ENCODE data around the gene RBM20.

The RBM20 gene

GRCh38 chr10:110818311-110819256 is 174.4 kb downstream of the RBM20 start:
- DNase-seq, result no peak

DNA sequence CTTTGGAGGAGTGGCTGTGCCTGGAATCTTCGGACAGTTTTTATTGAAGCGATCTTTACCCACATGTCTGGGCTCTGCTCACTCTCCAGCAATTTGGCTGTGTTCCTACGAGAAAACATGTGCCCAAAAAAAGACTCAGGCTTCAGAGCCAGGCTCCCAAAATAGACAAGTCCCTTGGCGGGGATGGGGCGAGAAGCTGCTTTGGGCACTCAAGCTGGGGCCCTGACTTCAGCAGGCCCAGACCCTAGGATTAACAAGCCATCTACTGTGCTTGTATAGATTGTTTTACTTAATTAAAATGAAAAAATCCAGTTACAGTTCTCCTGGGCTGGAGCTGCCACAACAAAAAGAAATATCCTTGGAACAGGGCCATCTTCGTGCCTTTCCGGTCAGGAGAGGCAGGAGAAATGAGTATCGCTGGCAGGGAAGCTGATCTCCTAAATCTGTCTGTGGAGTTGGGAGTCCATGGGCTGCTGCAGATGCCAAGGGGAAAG is 176.2 kb downstream of the RBM20 start:
- no peak for DNase-seq

DNA sequence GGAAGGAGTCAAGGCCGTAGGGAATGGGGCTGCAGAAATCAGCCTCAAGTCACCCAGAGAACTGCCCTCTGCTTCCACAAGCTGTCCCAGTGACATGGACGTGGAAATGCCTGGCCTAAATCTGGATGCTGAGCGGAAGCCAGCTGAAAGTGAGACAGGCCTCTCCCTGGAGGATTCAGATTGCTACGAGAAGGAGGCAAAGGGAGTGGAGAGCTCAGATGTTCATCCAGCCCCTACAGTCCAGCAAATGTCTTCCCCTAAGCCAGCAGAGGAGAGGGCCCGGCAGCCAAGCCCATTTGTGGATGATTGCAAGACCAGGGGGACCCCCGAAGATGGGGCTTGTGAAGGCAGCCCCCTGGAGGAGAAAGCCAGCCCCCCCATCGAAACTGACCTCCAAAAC is 177.4 kb downstream of the RBM20 start:
- no peak for DNase-seq

- no peak for DNase-seq
These were observed 178.0 kb downstream of the RBM20 start for GRCh38 chr10:110822035-110822711.

DNA sequence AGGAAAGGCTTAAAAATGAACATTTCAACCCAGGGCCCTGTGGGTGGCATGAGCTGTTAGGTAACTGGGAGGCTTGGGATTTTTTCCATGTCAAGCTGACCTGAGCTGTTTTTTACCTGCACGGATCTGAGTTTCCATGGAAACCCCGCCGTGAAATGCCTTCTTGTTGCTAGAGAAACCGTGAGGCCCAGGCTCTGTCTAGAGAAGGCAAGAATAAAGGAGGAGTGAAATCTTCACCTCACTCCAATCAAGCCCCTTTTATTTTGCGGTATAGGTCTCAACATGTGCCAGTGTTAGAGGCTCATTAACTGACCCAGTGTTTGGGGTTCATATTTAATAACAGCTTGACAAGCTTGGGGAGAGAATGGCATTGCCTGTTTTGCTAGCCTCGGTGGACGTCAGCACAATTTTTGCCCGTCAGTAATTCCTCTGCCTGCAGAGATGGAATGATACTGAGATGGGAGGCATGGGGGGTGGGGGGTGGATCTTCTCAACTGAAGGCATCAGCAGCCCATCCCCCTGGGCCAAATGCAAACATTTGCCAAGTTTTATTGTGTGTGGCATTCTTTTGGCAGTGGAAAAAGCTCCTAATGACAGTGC is 178.7 kb downstream of the RBM20 start:
- DNase-seq, result no peak

DNA sequence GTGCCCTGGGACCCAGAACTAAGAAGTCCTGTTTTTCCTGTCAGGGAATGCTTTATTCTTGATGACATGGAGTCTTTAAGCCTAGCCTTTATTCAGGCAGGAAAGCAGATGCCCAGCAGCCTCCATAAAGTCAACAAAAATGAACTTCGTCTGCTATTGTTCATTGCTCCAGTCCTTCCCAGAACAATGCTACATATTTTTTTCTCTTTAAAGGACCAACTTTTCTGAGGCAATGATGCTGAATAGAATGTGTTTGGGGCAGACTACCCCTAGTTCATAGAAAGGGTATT is 180.0 kb downstream of the RBM20 start:
- no peak for DNase-seq

- no peak for DNase-seq
These were observed 180.5 kb downstream of the RBM20 start for GRCh38 chr10:110824660-110825059.

DNA sequence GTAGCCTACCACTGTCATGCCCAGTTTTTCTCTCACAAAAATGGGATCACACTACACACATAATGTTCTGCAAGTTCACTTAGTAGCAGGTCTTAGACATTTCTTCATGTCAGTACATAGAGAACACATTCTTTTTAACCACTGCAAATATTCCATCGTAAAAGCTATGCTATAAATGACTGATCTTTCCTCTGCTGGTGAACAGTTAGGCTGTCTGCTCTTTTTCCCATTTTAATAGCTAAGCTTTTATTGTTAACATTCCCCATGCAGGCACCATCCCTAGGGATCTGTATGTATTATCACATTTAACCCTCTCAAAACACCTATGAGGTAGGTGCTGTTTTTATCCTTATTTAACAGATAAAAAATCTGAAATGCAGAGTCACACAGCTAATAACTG is 181.4 kb downstream of the RBM20 start:
- no peak for DNase-seq

- DNase-seq, result no peak
These were observed 183.3 kb downstream of the RBM20 start for GRCh38 chr10:110827410-110827809.

- DNase-seq, result no peak
These were observed 183.7 kb downstream of the RBM20 start for GRCh38 chr10:110827875-110828274.

DNA sequence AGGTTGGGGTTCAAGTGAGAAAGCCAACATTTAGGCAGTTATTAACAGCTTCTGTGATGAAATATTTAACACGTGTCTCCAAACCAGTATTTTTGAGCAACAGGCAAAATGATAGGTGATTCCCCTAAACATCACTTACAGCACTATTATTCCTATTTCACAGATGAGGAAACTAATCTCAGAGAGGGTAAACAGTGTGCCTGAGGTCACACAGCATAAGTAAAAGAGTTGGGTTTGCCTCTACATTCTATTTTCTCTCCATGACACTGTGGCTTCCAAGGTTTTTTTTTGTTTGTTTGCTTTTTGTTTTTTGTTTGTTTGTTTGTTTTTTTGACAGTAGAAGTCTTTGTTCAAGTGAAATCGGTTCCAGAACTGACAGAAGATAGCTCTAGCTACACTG is 184.4 kb downstream of the RBM20 start:
- DNase-seq, result no peak

- no peak for DNase-seq
These were observed 185.7 kb downstream of the RBM20 start for GRCh38 chr10:110829721-110830410.

DNA sequence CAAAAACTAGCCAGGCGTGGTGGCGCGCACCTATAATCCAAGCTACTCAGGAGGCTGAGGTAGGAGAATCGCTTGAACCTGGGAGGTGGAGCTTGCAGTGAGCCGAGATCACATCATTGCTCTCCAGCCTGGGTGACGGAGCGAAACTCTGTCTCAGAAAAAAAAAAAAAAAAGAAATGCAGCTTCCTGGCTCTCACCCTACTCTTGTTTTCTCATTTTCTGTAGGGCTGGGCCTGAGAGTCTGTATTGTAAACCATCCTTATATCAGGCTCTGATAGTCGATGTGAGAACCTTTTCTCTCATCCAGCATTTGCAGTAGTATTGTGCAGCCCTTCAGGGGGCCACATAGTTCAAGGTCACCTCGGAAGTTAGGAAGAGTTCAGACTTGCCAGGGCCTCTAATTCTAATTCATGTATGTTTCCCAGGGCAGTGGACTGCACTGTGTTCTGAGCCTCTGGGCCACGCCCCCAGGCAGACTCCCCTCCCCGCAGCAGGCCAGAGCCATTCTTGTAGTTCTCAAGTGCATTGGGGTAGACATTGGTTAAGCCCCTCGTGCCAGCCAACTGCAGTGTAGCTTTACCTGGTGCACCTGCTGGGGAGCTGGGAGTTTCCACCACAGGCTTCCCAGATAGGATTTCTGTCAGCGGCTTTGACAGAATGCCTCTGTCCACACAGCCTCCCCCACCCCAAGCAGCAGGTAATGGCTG is 189.3 kb downstream of the RBM20 start:
- DNase-seq, result no peak

DNA sequence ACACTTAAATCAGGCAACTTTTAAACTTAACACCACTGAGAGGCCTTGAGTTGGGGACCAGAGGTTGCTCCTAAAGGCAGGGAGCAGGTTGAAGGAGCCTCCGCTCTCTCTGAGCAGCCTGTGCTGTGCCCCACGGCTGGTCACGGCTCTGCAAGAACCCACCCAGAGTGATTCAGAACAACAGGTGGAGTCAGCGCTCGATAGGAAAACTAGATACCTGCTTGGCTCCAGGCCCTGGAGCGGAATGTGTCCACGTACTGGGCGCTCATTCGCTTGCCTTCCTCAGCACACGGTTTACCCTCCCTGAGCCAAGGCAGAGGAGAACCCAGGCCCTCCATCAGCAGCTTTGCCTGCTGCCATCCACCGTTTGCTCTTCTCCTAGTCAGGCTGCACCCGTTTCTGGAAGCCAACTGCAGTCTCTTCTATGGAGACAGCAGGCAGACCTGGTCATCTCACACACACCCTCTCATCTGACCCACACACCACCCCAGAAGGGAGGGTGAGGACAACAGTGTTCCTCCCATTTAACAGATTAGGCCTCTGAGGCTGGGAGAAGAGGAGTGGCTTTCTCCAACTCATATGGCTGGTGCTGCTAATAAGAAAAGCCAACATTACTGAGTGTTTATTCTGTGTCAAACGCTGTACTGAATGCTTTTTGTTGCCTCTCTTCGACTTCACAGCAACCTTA is 189.9 kb downstream of the RBM20 start:
- no peak for DNase-seq

GRCh38 chr10:110834629-110835301 is 190.6 kb downstream of the RBM20 start:
- peak; percentile 41 for DNase-seq

DNA sequence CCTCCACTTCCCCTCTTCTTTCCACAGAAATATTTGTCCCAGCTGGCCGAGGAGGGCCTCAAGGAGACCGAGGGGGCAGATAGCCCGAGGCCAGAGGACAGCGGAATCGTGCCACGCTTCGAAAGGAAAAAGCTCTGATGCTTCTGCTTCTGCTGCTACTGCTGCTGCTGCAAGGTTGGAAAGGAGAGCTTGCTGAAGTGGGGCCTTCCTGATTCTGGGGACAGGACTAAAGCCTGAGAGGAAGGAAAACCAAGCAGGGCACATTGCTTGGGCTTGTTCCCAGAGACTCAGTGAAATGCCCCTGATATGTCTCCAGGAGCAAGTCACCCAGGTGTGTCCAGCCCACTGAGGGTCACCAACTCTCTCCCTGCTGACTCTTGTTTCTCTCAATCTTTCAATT is 191.7 kb downstream of the RBM20 start:
- no peak for DNase-seq

DNA sequence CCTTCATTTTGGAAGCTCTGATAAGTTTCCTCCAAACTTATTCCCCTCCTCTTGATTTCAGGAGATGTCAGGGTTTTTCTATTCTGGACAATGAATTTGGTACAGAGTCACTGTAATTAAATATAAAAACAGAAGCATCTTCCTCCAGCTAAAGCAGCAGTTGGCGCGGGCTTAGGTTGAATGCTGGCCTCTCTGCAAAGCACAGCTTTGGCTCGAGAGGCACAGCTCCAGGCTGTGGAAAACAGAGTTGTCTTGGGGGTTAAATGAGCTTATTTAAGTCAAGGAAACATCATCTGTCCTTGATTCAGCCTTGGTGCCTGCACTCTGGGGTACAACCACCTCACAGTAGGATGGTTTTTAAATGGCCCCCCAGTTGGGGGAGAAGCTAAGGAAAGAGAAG is 192.6 kb downstream of the RBM20 start:
- no peak for DNase-seq

DNA sequence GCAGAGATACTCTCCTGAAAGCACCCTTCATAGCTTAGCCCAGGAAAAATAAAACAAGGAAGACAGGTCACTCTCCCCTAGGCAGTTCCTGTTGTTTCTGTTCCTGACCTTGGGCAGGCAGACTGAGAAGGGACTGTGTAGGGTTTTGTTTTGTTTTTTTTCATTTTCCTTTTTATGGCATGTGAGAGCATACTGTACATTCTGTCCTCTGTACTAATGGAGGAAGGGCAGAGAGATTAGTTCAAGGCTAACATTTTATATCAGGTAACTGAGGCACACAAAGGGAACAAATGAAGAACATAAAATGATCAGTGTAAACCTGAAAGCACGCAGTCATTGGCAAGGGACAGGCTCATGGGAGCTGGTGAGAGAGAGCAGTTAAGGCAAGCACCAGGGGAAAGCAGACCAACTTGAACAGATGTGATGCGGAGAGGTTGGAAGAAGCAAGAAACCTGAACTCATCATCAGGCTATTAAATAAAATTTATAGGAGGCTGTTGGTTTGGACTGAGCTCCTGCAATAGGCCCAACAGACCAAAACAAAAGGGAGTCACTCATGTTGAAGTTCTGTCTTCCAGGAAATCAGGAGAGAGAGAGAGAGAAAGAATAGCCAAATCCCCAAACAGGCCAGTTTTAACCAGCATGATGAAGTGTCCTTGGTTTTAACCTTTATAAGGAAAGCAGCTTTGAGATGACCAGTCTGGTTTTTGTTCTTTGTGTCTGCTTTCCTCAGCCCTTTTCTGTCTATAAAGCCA is 193.5 kb downstream of the RBM20 start:
- no peak for DNase-seq

DNA sequence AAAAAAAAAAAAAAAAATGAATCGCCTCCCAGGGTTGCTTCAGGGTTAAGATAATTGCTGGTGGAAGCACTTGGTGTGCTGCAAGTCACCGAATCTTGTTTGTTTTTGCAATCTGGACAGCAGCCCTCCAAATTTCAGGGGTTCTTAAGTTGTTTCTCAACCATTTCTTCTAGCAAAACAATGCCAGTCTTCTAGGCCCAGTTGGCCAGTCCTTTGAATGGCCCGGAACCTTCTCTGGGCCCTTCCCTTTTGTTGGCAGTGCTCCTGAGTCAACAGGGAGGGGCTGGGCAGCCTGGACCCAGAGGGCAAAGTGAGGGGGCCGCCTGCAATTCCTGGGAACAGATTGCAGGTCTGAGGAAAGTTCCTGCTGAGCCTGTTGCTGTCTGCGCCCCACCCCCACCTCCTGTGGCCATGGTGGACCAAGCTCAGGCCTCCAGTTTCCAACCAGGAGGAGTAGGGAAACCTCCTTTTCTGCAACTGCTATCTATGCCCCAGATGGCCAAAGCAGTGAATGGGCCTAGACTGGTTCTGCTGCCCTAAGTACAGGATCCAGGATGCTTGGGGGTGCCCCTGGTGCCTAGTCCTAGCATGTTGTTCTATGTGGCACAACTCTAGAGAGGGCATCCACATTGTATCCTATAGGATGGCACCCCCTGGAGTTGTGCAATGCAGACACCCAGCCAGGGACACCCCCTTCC is 196.2 kb downstream of the RBM20 start:
- no peak for DNase-seq

GRCh38 chr10:110840923-110841428 is 196.8 kb downstream of the RBM20 start:
- DNase-seq, result no peak
